Upper lobe of left lung (tissue), 4 donors: ENCODE results near the gene ZIC3.

Experiments
- CTCF ChIP-seq, 6 experiments: fragments of 450-650 bp in 4 of 6; fragments of 200-600 bp in 2 of 6; sonication (generic) in 2 of 6; IDR thresholded peaks; one replicate each; pipeline ENCODE4 v1.5.1; 2016 to 2019; ENCODE audit warnings: antibody characterized with exemption in 6 of 6
- EP300 ChIP-seq, 4 donors: sonication (generic); formaldehyde crosslinking; IDR thresholded peaks; one replicate each; pipeline ENCODE4 v1.5.1; 2017; ENCODE audit warnings: antibody characterized with exemption in 4 of 4, control low read depth in 2 of 4
- POLR2A ChIP-seq, 4 donors: fragments of 450-650 bp; IDR thresholded peaks; one replicate each; pipeline ENCODE4 v1.5.1; 2016 to 2017; ENCODE audit warnings: antibody characterized with exemption in 4 of 4, mild to moderate bottlenecking in 2 of 4
- POLR2AphosphoS5 ChIP-seq, 2 donors: sonication (generic); formaldehyde crosslinking; IDR thresholded peaks; one replicate each; pipeline ENCODE4 v1.5.1; 2017; ENCODE audit warnings: antibody characterized with exemption in 2 of 2

DNA sequence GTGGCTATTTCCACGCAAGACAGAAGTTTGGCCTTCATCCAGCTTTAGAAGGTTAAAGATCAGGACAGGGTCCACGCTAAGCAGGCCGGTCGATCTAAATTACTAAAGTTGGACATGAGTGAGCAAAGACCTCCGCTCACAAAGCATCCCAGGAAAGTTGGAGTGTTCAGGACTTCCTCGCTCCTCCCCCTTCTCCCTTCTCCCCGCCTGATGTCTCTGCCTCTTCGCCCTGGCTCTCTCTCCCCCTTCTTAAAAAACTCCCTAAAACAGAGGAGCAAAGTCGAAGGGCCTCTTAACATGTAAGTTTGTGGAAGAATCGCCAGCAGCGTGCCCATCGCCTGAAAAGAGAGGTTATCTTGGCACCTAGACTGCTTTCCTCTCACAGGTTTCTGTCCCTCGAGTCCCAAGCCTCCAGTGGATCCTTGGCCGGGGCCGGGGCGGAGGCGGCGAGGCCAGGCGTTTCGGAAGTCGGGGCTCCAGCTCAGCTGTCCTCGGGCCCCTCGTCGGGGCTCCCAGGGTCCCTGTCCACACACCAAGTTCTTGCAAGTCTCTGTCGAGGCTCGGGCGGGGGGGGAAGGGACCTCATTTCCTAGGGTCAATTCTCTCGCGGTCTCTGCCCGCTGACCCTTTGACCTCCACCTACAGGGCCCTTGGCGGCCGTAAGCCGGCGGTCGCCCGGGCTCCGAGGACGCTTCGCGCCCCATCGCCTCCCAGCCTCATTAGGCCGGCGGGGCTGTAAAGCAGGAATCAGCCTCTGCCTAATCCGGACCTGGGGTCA is 7.6 kb downstream of the ZIC3 start:
- TF ChIP-seq CTCF (IDR thresholded peaks at IDR 0.05) (no peak), POLR2AphosphoS5 (IDR thresholded peaks at IDR 0.05) (no peak), POLR2A (IDR thresholded peaks at IDR 0.05) (no peak), EP300 (IDR thresholded peaks at IDR 0.05) (no peak)
